Upper lobe of left lung (tissue), 4 donors: ENCODE measurements around the gene PRSS8.
"Not testable (repeated sequence)": the region's sequence is repeated elsewhere in the genome, so short reads cannot be mapped to it uniquely, and the experiment has no call there.

ENCODE experiments used
- CTCF ChIP-seq, 6 experiments: fragments of 450-650 bp in 4 of 6; fragments of 200-600 bp in 2 of 6; sonication (generic) in 2 of 6; IDR thresholded peaks; one replicate each; pipeline ENCODE4 v1.5.1; 2016 to 2019; ENCODE audit warnings: antibody characterized with exemption in 6 of 6
- POLR2A ChIP-seq, 4 donors: fragments of 450-650 bp; IDR thresholded peaks; one replicate each; pipeline ENCODE4 v1.5.1; 2016 to 2017; ENCODE audit warnings: antibody characterized with exemption in 4 of 4, mild to moderate bottlenecking in 2 of 4

GRCh38 chr16:31141071-31141469, 5.5 kb upstream of the PRSS8 start:
- TF ChIP-seq CTCF, POLR2A (IDR thresholded peaks at IDR 0.05): not testable (repeated sequence)
